Natural killer cell treated with Interleukin-12 subunit alpha and Interleukin-12 subunit beta and Interleukin-15 and Interleukin-18, amount 100 ng/mL, for 72 hours (primary cell): ENCODE measurements around the gene HOXD11. TPM values are rescaled to one million over a fixed set of nuclear protein-coding genes. Genes with fewer than 3 reads are reported as not detected.

Experiments
- total RNA-seq, 2 donors: library from RNA; stranded (reverse); gene quantifications; one replicate each; pipeline ENCODE4 v1.2.3, GENCODE V29; 2022

Gene HOXD11
- total RNA-seq, 2 donors from 2014 or later: not detected

Other genes with a start within 250 kb of the HOXD11 start
- gene LNPK, start 105.0 kb upstream of the HOXD11 start, total RNA-seq: 10 to 100 TPM; 35.9 to 44.7 TPM
- gene EVX2, start 23.3 kb upstream of the HOXD11 start, total RNA-seq: not detected
- not detected for gene HOXD13, start 14.6 kb upstream of the HOXD11 start, total RNA-seq
- gene HOXD12, start 7.5 kb upstream of the HOXD11 start, total RNA-seq: not detected
- gene HOXD10, start 9.5 kb downstream of the HOXD11 start, total RNA-seq: not detected
- not detected for gene HOXD9, start 15.4 kb downstream of the HOXD11 start, total RNA-seq
- gene HOXD8, start 22.4 kb downstream of the HOXD11 start, total RNA-seq: not detected
- gene HOXD4, start 44.3 kb downstream of the HOXD11 start, total RNA-seq: not detected
- not detected for gene HOXD3, start 50.0 kb downstream of the HOXD11 start, total RNA-seq
- gene HOXD1, start 81.4 kb downstream of the HOXD11 start, total RNA-seq: not detected
- 10 to 100 TPM; 20.4 to 21.9 TPM for gene MTX2, start 162.2 kb downstream of the HOXD11 start, total RNA-seq